Measurements from ENCODE around the gene IL15RA. TPM values are rescaled to one million over a fixed set of nuclear protein-coding genes. Genes with fewer than 3 reads are reported as not detected.

The IL15RA gene
- total RNA-seq, 1 experiment from 2014 or later = 1.9 TPM

GRCh38 chr10:5940807-5941218 is 36.5 kb downstream of the IL15RA start (continued):
- no peak for TF ChIP-seq HMGXB4 (CRISPR knock-in tag; IDR thresholded peaks at IDR 0.05)
- no peak for TF ChIP-seq ZBTB21 (CRISPR knock-in tag; IDR thresholded peaks at IDR 0.05; ENCODE audit: borderline replicate concordance)

- H3K4me1 Mint-ChIP-seq = 0 out of 2 replicates have a peak, but pooled peaks cover 4% of the 10 kb centered on the region
- ChIA-PET POLR2A (no interaction called here), CTCF (no interaction called here)
- H3K36me3 Mint-ChIP-seq = peaks cover 32% of the 10 kb centered on the region
- H3K4me3 Mint-ChIP-seq = no peak overlapping the region
- no peaks in the 10 kb centered on the region for H3K9me3 Mint-ChIP-seq
- ATAC-seq = no peak
- no peaks in the 10 kb centered on the region for H3K27me3 Mint-ChIP-seq (ENCODE audit: low read depth)
- H3K27ac Mint-ChIP-seq = no peak overlapping the region
- TF ChIP-seq ZNF671 (CRISPR knock-in tag; IDR thresholded peaks at IDR 0.05) (no peak), SP1 (CRISPR knock-in tag; conservative IDR thresholded peaks at IDR 0.05) (no peak), AFF4 (CRISPR knock-in tag; IDR thresholded peaks at IDR 0.05; ENCODE audit: borderline replicate concordance) (no peak), OVOL2 (CRISPR knock-in tag; IDR thresholded peaks at IDR 0.05; ENCODE audit: borderline replicate concordance) (no peak), TCF7 (CRISPR knock-in tag; IDR thresholded peaks at IDR 0.05; ENCODE audit: low read depth) (no peak), GABPB1 (CRISPR knock-in tag; IDR thresholded peaks at IDR 0.05) (no peak), ZNF317 (CRISPR knock-in tag; IDR thresholded peaks at IDR 0.05; ENCODE audit: borderline replicate concordance, low read depth) (no peak), NFE2L1 (CRISPR knock-in tag; IDR thresholded peaks at IDR 0.05) (no peak), JAZF1 (CRISPR knock-in tag; IDR thresholded peaks at IDR 0.05) (no peak)
- no peak for DNase-seq (ENCODE audit: low spot score)
Measured at GRCh38 chr10:5938291-5938690, 39.1 kb downstream of the IL15RA start.

- CTCF ChIA-PET = no interaction called here
- no peak for ATAC-seq
Measured at GRCh38 chr10:5937016-5937415, 40.3 kb downstream of the IL15RA start.

More at GRCh38 chr10:5937016-5937415, 40.3 kb downstream of the IL15RA start:
- H3K27me3 Mint-ChIP-seq (ENCODE audit: low read depth) = no peaks in the 10 kb centered on the region
- H3K4me1 Mint-ChIP-seq = no peaks in the 10 kb centered on the region
- POLR2A ChIA-PET = no interaction called here
- no peaks in the 10 kb centered on the region for H3K9me3 Mint-ChIP-seq
- H3K4me3 Mint-ChIP-seq = no peak overlapping the region
- no peak for TF ChIP-seq MXD4 (CRISPR knock-in tag; IDR thresholded peaks at IDR 0.05; ENCODE audit: borderline replicate concordance)
- no peak for TF ChIP-seq HMGA2 (CRISPR knock-in tag; IDR thresholded peaks at IDR 0.05)
- TF ChIP-seq CTCF (IDR thresholded peaks at IDR 0.05) = no peak
- TF ChIP-seq ARID4B (CRISPR knock-in tag; IDR thresholded peaks at IDR 0.05; ENCODE audit: borderline replicate concordance) = no peak
- no peak for TF ChIP-seq KAT7 (CRISPR knock-in tag; IDR thresholded peaks at IDR 0.05; ENCODE audit: borderline replicate concordance)
- peaks cover 42% of the 10 kb centered on the region for H3K36me3 Mint-ChIP-seq
- no peak overlapping the region for H3K27ac Mint-ChIP-seq
- no peak for DNase-seq (ENCODE audit: low spot score)

Data from WTC11 (cell line).